Mucosa of gallbladder (tissue), 1 donor: ENCODE measurements around the gene TLE7. TPM values are rescaled to one million over a fixed set of nuclear protein-coding genes. Genes with fewer than 3 reads are reported as not detected.

Source experiments
- DNase-seq: peaks from one replicate; pipeline ENCODE4 v3.0.0-alpha.2; 2020; ENCODE audit warnings: low spot score
- total RNA-seq: library from RNA; stranded (reverse); gene quantifications from one replicate; pipeline ENCODE4 v1.2.1, GENCODE V29; 2021
- donor health status: DM: no; HTN: no; CAD: no.

The TLE7 gene
- total RNA-seq, 1 donor from 2014 or later: 0.14 TPM

DNA sequence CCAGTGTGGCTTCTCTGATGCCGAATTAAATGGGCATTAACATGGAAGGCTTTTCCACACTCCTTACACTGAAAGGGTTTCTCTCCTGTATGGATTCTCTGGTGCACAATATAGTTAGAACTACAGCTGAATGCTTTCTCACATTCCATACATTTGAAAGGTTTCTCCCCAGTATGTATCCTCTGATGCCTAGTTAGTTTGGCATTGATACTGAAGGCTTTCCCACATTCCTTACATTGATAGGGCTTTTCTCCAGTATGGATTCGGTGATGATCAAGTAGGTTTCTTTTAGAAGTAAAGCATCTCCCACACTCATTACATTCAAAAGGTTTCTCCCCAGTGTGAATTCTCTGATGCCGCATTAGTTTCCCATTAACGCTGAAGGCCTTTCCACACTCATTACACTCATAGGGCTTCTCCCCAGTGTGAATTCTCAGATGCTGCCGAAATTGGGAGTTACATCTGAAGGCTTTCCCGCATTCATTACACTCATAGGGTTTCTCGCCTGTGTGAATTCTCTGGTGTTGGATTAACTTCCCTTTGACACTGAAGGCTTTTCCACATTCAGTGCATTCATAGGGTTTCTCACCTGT, 6.5 kb upstream of the TLE7 start:
- no peak for DNase-seq

DNA sequence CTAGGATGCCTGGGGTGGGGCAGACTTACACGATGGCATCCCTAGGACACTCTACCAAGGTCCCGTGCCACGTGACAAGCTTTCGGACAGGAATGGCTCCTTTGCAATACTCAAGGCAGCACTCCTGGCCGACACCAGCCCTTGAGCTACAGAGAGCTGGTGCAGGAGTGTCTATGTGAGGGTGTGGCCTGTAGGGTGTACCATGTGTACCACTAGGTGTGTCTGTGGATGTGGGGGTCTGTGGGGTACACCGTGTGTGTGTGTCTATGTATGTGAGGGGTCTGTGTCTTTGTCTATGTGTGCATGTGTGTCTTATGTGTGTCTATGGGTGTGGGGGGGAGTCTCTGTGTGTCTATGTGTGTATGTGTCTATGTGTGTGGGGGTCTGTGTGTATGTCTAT, 1.9 kb upstream of the TLE7 start:
- no peak for DNase-seq

DNA sequence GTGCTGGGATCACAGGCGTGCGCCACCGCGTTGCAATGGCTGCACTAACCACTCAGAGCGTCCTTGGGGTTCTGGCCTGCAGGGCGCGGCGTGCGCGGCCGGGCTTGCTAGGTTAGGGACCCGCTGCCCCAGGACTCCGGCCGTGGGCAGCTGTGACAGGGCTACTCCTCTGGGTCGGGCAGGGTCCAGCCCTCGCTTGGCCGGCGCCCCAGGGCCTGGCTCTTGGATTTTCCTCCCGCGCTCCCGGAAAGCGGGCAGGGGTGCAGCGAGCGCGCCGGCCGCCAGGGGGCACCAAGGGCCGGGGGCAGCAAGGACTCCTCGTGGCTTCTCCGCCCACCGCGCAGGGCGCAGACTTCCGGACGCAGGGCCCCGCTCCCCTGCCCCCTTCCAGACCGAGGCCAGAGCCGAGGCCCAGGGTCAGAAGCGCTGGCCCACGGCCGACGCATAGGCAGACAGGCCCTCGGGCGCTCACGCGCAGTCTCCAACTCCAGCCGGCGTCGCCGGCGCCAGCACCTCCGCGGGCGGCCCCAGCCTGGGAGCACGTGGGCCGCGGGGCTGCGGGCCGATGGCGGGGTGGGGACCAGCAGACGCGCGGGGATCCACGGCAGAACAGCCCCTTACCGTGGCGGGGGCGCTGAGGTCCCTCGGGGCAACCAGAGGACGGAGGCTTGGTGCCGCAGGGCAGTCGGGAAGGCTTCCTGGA, 355 bp downstream of the TLE7 start:
- DNase-seq: no peak

DNA sequence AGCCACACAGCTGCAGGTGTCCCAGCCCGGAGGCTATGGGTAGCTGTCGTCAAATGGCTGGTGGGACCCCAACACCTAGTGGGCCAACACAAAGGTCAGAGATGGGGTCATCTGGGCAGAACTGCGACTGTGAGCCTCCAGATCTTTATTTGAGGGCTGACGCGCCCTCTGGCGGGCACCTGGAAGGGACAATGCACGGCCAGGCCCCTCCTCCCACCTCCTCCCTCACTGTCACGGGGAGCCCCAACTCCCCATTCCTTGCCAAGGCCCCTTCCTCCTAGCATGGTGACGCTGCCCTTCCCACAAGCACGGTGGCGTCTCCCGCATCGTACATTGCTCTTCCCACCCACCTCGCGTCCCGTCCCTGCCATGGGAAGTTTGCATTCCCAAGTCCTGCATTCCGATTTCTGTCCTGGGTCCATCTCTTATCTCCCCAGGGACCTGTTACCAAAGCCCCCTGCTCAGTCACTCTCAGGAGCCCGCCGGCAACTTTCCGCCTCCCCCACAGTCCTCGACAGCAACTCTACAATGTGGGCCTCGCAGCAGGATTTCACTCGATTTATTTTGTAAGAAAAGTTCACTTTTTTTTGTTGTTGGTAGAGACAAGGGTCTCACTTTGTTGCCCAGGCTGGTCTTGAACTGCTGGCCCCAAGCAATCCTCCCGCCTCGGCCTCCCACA, 1.0 kb downstream of the TLE7 start:
- no peak for DNase-seq

DNA sequence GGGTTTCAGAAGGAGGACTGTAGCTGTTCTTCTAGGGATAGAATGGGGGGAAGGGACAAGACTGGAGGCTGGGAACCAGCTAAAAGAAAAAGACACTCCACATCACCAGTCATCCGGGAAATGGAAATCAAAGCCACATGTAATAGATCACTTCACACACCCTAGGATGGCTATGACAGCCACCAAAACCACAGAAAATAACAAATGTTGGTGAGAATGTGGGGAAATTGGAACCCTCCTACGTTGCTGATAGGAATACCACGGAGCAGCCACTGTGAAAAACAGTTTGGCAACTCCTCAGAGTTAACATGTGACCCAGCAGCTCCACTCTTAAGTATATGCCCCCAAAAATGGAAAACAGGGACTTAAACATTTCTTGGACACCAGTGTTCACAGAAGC, 2.3 kb downstream of the TLE7 start:
- DNase-seq: no peak

DNA sequence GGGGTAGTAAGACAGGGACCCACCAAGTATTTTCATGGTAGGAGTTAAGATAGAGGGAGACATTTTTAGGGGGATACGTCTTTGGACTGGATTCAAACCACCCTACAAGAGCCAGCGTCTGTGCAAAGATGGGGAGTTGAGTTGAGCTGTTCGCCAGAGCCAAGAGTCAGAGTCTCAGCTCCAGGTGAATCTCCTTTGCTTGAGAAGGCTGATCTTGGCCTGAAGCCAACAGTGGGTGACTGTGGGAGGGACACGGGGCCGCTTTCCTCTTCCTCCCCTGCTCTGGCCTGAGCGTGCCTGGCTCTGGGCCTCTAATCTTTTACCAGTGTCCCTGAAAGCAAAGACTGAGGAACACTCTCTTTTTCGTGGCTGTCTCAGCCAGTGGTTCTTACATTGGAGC, 5.4 kb downstream of the TLE7 start:
- DNase-seq: no peak

DNA sequence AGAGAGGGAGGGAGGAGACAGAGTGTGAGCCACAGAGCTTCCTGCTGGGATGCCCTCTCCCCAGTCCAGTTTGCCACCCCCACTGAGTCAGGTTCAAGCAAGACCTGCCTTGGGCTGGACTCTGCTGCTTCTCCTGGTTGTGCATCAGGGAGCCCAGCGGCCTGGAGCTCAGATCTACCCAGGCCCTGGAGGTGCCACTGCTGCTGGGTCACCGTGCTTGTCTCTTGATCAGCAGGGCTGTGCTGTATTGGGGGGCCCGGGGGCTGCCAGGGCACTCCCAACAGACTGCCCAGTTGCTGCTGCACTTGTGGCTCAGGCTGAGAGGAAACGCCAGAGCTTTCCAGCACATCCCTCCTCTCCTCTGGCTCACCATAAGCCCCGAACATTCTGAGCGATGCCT, 8.9 kb downstream of the TLE7 start:
- no peak for DNase-seq

DNA sequence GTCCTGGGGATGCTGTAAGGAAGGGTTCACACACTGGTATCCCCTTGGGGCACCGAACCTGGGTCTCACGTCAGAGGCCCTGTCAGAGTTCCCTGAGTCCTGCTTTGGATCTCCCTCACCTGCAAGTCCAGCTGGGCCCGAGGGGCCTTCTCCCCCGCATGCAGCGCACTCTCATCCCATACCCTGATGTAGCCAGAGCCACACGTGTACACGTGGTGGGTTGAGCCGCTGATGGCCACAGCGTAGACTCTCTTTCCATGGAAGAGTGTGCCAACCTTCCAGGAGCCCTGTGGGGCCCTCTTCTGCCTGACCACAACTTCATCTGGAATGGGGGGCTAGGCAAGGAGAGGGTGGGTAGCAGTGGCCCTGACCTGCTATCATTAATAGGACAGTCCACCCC, 9.9 kb downstream of the TLE7 start:
- DNase-seq: no peak

DNA sequence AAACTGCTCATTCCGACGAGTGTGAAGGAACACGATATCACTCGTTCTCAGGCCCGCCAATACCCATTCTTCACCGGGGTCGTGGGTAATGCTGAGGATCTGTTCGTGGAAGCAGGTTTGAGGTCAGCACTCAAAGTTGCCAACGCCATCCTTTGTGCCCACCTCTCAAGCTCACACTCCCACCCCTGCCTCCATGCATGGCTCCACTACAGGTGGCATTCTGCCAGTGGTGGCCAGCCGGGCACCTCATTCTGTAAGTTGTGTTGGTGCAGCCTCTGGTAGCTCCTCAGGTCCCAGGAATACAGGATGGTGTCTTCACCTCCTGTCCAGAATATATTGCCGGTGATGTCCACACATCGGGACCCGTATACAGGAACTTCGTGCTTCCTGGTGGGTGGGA, 10.7 kb downstream of the TLE7 start:
- no peak for DNase-seq

DNA sequence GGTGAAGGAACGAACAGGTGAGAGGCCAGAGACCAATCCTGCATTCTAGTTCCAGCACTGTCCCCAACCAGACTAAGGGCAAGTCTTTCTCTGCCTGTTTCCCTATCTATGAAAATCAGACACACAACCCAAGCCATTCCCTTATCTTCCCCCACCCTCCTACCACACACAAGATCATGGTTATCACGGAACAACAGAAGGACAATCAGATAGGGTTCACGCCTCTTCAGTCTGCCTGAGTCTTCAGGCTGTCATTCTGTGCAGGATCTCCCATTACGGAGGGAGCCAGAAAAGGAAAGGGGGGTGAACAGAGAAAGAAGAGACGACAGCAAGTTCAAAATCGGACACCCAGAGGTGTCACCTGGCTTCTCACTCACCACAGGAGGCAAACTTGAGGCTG, 11.1 kb downstream of the TLE7 start:
- DNase-seq: no peak

DNA sequence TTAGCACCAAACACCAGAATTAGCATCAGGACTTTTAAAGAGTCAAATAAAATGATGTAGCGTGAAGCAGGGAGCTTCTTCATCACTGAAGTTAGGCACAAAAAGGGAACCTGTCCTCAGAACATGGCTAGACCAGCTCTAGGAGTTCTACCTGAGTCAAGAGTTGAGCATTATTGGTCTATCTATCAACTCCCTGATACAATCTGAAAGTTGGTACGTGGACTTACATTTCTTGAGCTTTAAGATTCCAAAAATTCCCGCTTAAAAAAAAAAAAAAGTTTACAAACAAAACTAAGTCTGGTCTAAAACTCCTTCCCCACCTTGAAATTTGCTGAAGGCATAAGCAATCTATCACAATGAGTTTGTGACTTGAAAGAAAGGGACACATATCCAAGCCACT, 12.3 kb downstream of the TLE7 start:
- DNase-seq: no peak

DNA sequence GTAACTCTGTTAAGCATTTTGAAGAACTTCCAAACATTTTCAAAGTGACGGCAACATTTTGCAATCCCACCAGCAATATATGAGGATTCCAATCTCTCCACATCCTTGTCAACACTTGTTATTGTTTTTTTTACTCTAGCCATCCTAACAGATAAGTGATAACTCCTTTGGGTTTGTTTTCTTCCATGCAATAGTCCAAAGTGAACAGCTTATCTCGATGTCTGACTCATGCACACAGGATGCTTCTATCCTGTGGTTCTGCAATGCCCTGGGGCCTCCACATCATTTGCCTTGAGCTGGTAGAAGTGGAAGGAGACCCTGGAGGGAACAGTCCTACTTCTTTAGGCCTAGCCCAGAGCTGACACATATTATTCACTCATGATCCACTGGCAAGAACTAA, 13.0 kb downstream of the TLE7 start:
- no peak for DNase-seq

DNA sequence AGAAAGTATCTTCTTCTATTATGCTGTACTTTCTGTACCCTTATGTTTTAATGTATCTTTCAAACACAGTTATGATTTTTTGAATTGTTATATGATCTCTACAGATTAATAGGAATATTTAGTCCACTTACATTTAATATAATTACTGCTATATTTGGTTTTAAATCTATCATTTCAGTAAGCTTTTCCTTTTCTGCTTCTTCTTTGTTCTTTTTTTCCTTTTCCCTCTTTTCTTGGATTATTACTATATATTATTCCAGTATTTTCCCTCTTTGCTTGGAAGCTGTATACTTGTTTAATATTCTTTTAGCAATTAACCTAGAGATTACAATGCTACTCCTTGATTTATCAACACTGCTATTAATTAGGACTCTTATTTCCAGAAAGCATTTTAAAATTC, 13.5 kb downstream of the TLE7 start:
- no peak for DNase-seq

DNA sequence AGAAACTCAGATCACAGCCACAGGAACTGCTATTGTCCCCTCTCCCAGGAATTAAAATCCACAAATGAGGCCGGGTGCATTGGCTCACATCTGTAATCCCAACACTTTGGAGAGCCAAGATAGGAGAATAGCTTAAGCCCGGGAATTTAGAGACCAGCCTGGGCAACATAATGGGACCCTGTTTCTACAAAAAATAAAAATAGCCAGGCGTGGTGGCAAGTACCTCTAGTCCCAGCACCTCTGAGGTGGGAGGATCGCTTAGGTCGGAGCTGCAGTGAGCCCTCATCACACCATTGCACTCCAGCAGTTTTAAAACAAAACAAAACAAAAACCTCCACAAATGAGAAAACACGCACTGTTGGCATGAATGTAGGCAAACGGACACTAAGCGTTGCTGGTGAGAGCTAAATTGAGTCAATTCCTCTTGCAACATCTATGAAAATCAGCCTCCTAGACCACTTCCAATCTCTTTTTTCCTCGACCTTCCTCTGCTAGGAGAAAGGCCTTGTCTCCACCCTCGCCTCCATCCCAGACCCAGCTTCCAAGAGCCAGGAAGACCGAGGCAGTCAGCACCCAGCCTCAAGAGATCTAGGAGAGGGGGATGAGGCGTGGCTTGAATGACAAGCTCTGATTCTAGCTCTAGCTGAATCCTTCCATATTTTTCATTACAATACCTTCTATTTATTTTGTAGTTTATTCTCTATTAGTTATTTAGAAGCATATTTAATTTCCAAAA, 14.8 kb downstream of the TLE7 start:
- DNase-seq: no peak

DNA sequence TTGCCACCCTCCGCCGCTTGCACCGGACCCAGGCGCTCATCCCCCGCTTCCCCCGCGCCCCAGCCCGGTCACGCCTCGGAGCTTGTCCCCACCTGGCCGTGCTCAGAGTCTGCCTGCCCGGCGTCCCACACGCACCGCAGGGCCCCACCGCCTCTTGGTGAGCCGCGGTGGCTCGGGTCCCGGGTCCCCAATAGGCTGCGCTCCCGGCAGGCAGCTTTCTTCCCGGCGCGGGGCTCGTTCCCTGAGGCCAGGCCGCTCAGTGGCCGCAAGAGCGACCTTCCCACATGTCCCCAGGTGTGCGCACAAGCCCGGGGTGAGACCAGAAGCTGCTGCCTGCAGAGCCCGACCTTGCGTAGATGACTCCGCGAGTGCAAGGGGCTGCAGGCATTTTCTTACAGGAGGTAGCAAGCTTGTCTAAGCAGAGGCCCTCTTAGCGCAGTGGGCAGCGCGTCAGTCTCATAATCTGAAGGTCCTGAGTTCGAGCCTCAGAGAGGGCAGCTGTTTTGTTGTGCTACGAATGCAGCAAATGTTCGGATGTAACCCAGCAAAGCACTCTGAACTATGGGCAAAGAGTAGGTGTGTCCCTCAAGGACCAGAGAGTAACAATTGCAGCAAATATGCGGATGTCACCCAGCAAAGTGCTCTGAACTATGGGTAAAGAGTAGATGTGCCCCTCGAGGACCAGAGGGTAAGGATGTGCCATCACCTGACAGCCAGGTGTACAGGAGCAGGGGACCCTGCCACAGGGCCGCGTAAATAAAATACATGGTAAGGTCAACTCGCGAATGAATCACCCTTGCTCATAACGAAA, 15.6 kb downstream of the TLE7 start:
- no peak for DNase-seq

DNA sequence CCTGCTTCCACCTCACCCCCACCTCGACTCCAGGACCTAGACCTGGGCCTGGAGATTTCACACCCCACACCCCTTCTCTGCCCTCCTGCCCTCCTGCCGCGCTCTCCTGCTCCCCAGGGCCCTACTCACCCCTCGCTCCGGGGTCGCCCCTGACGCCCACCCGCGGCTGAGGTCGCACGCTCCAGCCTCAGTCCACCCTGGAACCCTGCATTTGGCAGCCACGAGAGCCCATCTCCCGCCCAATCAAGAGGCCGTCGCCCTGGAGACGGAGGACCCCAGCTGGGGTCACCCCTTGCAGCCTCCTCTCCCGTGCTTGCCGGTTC, 16.1 kb downstream of the TLE7 start:
- DNase-seq: no peak

DNA sequence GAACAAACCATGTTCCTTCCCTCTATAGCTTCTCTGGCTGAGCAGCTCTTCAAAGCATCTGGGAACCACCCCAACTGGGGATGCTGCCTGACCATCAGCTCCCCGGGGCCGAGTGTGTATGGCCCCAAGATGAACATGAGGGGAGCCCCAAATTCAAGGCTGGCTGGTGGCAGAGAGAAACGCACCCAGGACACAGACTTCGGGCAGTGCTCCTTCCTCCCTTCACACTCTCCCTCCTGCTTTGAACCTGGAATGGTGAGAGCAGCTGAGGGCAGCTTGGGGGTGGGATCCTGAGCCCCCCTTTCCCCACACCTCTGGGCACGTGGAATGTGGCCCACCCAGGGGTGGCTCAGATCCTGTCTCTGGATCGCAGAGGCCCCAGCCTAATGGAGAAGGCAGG, 17.2 kb downstream of the TLE7 start:
- no peak for DNase-seq

DNA sequence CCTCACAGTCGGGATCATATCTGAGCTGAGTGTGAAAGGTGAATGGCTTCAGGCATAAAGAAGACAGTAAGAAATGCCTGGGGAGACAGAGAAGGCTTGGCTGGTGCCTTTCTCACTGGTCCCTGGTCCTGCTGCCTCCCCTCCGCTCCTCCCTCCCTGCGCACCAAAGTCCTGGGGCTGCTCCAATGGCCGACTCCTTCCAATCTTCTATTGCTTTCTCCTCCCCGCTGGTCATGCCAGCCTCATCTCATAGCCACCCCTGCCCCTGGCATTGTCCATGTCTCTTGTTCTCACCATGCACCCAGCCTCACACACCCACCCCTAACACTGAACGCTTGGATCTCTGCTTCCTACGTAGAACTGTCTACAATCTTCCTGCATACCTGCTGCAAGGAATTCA, 18.0 kb downstream of the TLE7 start:
- DNase-seq: no peak

DNA sequence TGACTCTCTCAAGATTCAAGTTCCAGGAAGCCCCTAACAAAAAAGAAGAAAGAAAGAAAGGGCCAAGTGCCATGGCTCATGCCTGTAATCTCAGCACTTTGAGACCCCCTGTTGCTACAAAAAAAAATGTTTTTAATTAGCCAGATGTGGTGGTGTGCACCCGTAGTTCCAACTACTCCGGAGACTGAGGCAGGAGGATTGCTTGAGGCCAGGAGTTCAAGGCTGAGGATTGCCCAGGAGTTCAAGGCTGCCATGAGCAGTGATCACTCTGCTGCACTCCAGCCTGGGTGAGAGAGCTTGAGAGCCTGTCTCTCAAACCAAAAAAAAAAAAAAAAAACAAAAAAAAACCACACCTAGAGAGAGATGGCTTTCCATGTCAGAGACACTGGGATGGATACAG, 18.8 kb downstream of the TLE7 start:
- DNase-seq: no peak

DNA sequence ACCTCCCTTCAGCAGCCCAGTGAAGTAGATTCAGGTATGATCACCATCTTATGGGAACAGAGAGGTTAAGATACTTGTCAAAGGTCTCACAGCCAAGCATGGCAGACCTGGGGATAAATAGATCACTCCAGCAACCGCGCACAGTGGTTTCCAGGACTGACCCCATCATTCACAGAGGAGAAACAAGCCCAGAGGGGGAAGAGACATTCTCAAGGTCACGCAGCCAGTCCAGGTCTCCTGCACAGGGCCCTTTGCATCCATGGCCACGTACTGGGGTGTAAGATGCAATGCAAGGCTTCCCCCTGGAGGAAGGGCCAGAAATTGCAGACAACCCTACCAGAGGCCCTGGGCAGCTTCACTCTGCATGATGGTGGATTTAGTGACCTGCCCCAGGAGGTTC, 19.9 kb downstream of the TLE7 start:
- DNase-seq: no peak

DNA sequence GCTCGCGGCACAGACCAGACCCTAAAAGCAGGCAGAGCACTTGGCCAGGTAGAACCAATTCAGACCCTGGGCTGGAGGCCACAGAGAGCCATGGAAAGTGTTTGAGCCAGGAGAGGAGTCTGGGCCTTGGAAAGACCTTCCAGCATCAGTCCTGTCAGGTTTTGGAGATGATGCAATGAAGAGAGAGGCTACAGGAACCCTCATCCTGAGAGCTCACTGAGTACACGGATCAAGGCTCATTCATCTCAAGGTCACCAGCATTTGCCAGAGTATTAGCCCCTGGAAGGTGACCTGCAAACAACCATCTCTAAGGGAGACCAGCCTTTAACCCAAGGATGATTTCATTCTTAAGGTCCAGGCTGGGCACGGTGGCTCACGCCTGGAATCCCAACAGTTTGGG, 27.8 kb downstream of the TLE7 start:
- no peak for DNase-seq

DNA sequence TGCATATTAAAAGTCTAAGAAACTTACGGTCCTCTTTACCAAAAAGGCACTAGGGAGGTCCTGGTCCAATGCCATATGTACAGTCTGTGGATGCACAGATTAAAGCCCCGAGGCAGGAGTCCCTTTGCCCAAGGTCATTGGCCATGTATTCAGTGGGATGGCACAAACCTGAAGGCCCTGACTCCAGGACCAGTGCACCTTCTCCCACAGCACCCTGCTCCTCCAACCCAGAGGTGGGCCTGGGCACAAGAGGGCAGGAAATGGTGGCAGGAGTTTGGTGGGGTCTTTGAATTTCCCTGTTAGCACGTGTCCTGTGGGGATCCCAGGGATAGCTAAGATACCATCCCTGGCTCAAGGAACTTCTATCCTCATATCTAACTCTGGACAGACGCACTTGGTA, 28.5 kb downstream of the TLE7 start:
- DNase-seq: no peak
